Parietal lobe (tissue), 2 donors: ENCODE results near the gene PEX11A. TPM values are rescaled to one million over a fixed set of nuclear protein-coding genes. Genes with fewer than 3 reads are reported as not detected.

Source experiments
- small RNA-seq: library from RNA; depleted of rRNA; stranded (forward); fragments of <200 nt; gene quantifications from one replicate; pipeline ENCODE3, GENCODE V24; 2014; ENCODE audit warnings: low replicate concordance
- total RNA-seq: library from RNA; depleted of rRNA; stranded (reverse); fragments of >200 nt; gene quantifications from one replicate; pipeline ENCODE4 v1.2.3, GENCODE V29; 2014

PEX11A gene
- total RNA-seq = 10.3 TPM

GRCh38 chr15:89690276-89691218 is at the start of gene PEX11A, which contains the start of gene WDR93:
TSS of gene PEX11A (minus strand) at chr15:89690754. CDS start at chr15:89690632, 122 bp downstream.
TSS of gene WDR93 (plus strand) at chr15:89690811. CDS start at chr15:89701747, 10,936 bp downstream.

DNA sequence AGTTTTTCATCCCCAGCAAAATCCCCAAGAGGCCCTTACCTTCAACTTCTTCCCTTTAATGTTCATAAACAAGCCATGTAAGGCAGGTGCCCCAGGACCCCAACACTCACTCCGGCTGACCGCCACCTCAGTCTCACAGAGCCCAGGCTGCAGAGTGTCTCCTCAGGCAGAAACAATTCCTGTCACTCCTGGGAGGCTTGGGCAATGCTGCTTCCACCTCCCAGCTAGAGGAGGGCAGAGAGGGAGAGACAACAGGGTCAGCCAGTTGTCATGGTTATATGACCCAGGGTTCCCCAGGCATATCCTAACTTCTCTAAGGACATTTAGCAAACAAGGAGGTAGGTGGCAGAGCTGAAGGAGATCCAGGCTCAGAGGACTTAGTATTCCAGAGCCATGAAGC is 11.3 kb downstream of the PEX11A start, which contains the start of gene PLIN1:
PLIN1 (minus strand) TSS at position 156 of the 400 bp plus-strand sequence. CDS start 1,878 bp downstream, outside the sequence.

GRCh38 chr15:89654847-89655805 is 35.4 kb downstream of the PEX11A start, which contains the start of gene KIF7:
TSS of gene KIF7 (minus strand) at chr15:89655467. CDS start at chr15:89652930, 2,537 bp downstream.

Small RNA genes within 50 kb of the gene (small RNA-seq; reads per million reads assigned to genes)
- gene RNU6-132P = not detected

Other genes with a start within 250 kb of the PEX11A start
- 2.8 TPM for gene RHCG, start 194.2 kb downstream of the PEX11A start, total RNA-seq
- gene TICRR, start 115.3 kb downstream of the PEX11A start, total RNA-seq = 6.6 TPM
- 10.6 TPM for gene KIF7, start 35.3 kb downstream of the PEX11A start, total RNA-seq
- gene PLIN1, start 11.4 kb downstream of the PEX11A start, total RNA-seq = 0.31 TPM
- 0.63 TPM for gene WDR93, start 57 bp upstream of the PEX11A start, total RNA-seq
- 2.2 TPM for gene MESP1, start 60.5 kb upstream of the PEX11A start, total RNA-seq
- gene MESP2, start 85.6 kb upstream of the PEX11A start, total RNA-seq = not detected
- gene ANPEP, start 124.1 kb upstream of the PEX11A start, total RNA-seq = 1.3 TPM
- 59.5 TPM for gene AP3S2, start 203.2 kb upstream of the PEX11A start, total RNA-seq
- 21.6 TPM for gene ARPIN, start 222.2 kb upstream of the PEX11A start, total RNA-seq